ENCODE data around the gene VAMP1. TPM values are rescaled to one million over a fixed set of nuclear protein-coding genes. Genes with fewer than 3 reads are reported as not detected.

Gene VAMP1
- total and polyA plus RNA-seq, 2 of the 8 experiments (the other 6 are each of a cell fraction or from before 2014, with no cell fraction given): 10.8 to 23.1 TPM

- TF ChIP-seq CHD7 (IDR thresholded peaks at IDR 0.05; ENCODE audit: insufficient replicate concordance, low read length) (no peak), CHD2 (IDR thresholded peaks at IDR 0.05; ENCODE audit: low read length) (no peak), SP2 (IDR thresholded peaks at IDR 0.05; ENCODE audit: low read length) (no peak), ZNF274 (IDR thresholded peaks at IDR 0.05; ENCODE audit: borderline replicate concordance, extremely low read depth, low read length) (no peak)
Measured at GRCh38 chr12:6438345-6438744, 32.1 kb downstream of the VAMP1 start (continued).

All from H1 (cell line).